ENCODE measurements around the gene DNTT.

GRCh38 chr10:96387601-96388000 is 83.4 kb downstream of the DNTT start:
- TF ChIP-seq EP300 (IDR thresholded peaks at IDR 0.05) (no peak), CTCF (IDR thresholded peaks at IDR 0.05) (no peak)

Measured in esophagus muscularis mucosa (tissue), 3 donors.